Upper lobe of left lung (tissue), 6 donors: ENCODE measurements around the gene WNT5B. TPM values are rescaled to one million over a fixed set of nuclear protein-coding genes. Genes with fewer than 3 reads are reported as not detected.

Source experiments
- ATAC-seq, 2 donors: fragments of 200-7000 bp; cut with Tn5 transposase; one replicate each; pipeline ENCODE4 v1.9.1; 2022; ENCODE audit warnings: mild to moderate bottlenecking in 2 of 2, moderate library complexity in 2 of 2; ENCODE audit not compliant: low FRiP score in 2 of 2
- DNase-seq, 2 donors: peaks; one replicate each; pipeline ENCODE4 v3.0.0-alpha.2; 2019 to 2020
- H3K27ac ChIP-seq, 4 donors: fragments of 200-600 bp; sonication (generic); one replicate each; pipeline ENCODE4 v1.5.1; 2016 to 2019
- H3K27me3 ChIP-seq, 4 donors: fragments of 200-600 bp; sonication (generic); one replicate each; pipeline ENCODE4 v1.5.1; 2017 to 2019
- H3K36me3 ChIP-seq, 4 donors: fragments of 200-600 bp; sonication (generic); one replicate each; pipeline ENCODE4 v1.5.1; 2016 to 2019
- H3K4me1 ChIP-seq, 4 donors: fragments of 200-600 bp; sonication (generic); one replicate each; pipeline ENCODE4 v1.5.1; 2018 to 2019
- H3K4me3 ChIP-seq, 4 donors: fragments of 200-600 bp; sonication (generic); one replicate each; pipeline ENCODE4 v1.5.1; 2017 to 2019; ENCODE audit warnings: mild to moderate bottlenecking in 2 of 4, moderate library complexity in 1 of 4
- H3K9me3 ChIP-seq, 4 donors: fragments of 200-600 bp; sonication (generic); one replicate each; pipeline ENCODE4 v1.5.1; 2018 to 2019
- CTCF ChIP-seq, 6 experiments: fragments of 450-650 bp in 4 of 6; fragments of 200-600 bp in 2 of 6; sonication (generic) in 2 of 6; IDR thresholded peaks; one replicate each; pipeline ENCODE4 v1.5.1; 2016 to 2019; ENCODE audit warnings: antibody characterized with exemption in 6 of 6
- EP300 ChIP-seq, 4 donors: sonication (generic); formaldehyde crosslinking; IDR thresholded peaks; one replicate each; pipeline ENCODE4 v1.5.1; 2017; ENCODE audit warnings: antibody characterized with exemption in 4 of 4, control low read depth in 2 of 4
- POLR2A ChIP-seq, 4 donors: fragments of 450-650 bp; IDR thresholded peaks; one replicate each; pipeline ENCODE4 v1.5.1; 2016 to 2017; ENCODE audit warnings: antibody characterized with exemption in 4 of 4, mild to moderate bottlenecking in 2 of 4
- POLR2AphosphoS5 ChIP-seq, 2 donors: sonication (generic); formaldehyde crosslinking; IDR thresholded peaks; one replicate each; pipeline ENCODE4 v1.5.1; 2017; ENCODE audit warnings: antibody characterized with exemption in 2 of 2
- WGBS, 2 donors: methylation state at CpG; one replicate each; pipeline ENCODE4 v1.1.5; 2017 to 2018; 5-methylcytosine and 5-hydroxymethylcytosine counted together
- total RNA-seq, 6 donors: library from RNA; depleted of rRNA in 4 of 6; stranded (reverse); fragments of >200 nt in 4 of 6; gene quantifications; one replicate each; pipeline versions ENCODE4 v1.1.0 to v1.2.1, GENCODE V29; 2016 to 2021
- donor health status: DM: no; HTN: no; CAD: no; lungs with moderate emphysema.
- donor health status: DM: no; HTN: yes; CAD: no; lungs with severe emphysema.

Gene WNT5B
- total RNA-seq, 6 donors from 2014 or later: 5.8 to 9.7 (median 7.0) TPM; not detected in 1

- no peak for TF ChIP-seq CTCF (IDR thresholded peaks at IDR 0.05)
- TF ChIP-seq POLR2A (IDR thresholded peaks at IDR 0.05): no peak
- Histone ChIP-seq H3K4me3 (no peak overlapping the region), H3K27ac (peak overlapping the region in 1 of 4 donors; percentile 12), H3K4me1 (peaks cover 43 to 55% (median 48%) of the 10 kb centered on the region in 4 donors), H3K36me3 (peaks cover 0 to 5% (median 0%) of the 10 kb centered on the region in 4 donors), H3K27me3 (no peaks in the 10 kb centered on the region), H3K9me3 (no peaks in the 10 kb centered on the region)
- WGBS, 2 donors: 65 to 66% methylated on average over 3 of the region's 3 CpGs
- DNase-seq (no peak), ATAC-seq (no peak)
Measured at GRCh38 chr12:1588575-1588947, 40.5 kb upstream of the WNT5B start.

GRCh38 chr12:1590221-1590979 is 38.6 kb upstream of the WNT5B start:
- Histone ChIP-seq H3K27ac (peak overlapping the region in 3 of 4 donors; percentile 7 to 78 (median 68)), H3K27me3 (no peaks in the 10 kb centered on the region), H3K4me1 (peaks cover 46 to 60% (median 50%) of the 10 kb centered on the region in 4 donors), H3K9me3 (no peaks in the 10 kb centered on the region), H3K4me3 (peak overlapping the region in 3 of 4 donors; percentile 14 to 80 (median 21)), H3K36me3 (peaks cover 0 to 5% (median 0%) of the 10 kb centered on the region in 4 donors)
- WGBS, 2 donors: 33 to 40% methylated on average over 12 of the region's 12 CpGs
- TF ChIP-seq POLR2A (IDR thresholded peaks at IDR 0.05) (no peak), POLR2AphosphoS5 (IDR thresholded peaks at IDR 0.05) (no peak), CTCF (IDR thresholded peaks at IDR 0.05) (no peak), EP300 (IDR thresholded peaks at IDR 0.05) (no peak)
- ATAC-seq (peak in 1 of 2 donors; percentile 50), DNase-seq (no peak)

DNA sequence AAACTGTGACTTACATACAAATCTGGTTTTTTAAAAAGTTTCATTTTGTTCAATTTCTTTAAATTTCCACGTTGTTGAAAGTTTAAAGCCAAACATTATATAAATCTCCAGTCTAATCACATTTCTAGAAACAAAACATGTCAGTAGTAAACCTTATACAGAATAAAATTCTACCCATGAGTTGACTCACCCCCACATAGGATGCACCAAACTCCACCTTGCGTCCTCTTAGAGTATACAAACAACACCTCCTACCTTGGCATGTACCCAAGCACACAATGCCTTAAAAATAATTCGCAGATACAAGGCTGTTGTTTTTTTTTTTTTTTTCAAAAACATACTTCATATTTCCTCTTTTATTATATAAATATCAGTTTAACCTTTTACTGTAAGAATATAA is 38.0 kb upstream of the WNT5B start:
- TF ChIP-seq CTCF (IDR thresholded peaks at IDR 0.05) (no peak), EP300 (IDR thresholded peaks at IDR 0.05) (no peak), POLR2AphosphoS5 (IDR thresholded peaks at IDR 0.05) (no peak)
- H3K4me3 ChIP-seq: peak overlapping the region in 2 of 4 donors; percentile 80 to 91
- no peaks in the 10 kb centered on the region for H3K27me3 ChIP-seq
- 9 to 15% methylated on average over 3 of the region's 3 CpGs for WGBS, 2 donors
- H3K9me3 ChIP-seq: no peaks in the 10 kb centered on the region
- H3K4me1 ChIP-seq: peaks cover 46 to 62% (median 54%) of the 10 kb centered on the region in 4 donors
- peak overlapping the region in 2 of 4 donors; percentile 68 to 78 for H3K27ac ChIP-seq
- DNase-seq (no peak), ATAC-seq (no peak)
- peaks cover 0 to 5% (median 0%) of the 10 kb centered on the region in 4 donors for H3K36me3 ChIP-seq

- TF ChIP-seq CTCF (IDR thresholded peaks at IDR 0.05): no peak
- no peak for TF ChIP-seq POLR2A (IDR thresholded peaks at IDR 0.05)
- TF ChIP-seq POLR2AphosphoS5 (IDR thresholded peaks at IDR 0.05): no peak
- TF ChIP-seq EP300 (IDR thresholded peaks at IDR 0.05): no peak
- Histone ChIP-seq H3K4me3 (peak overlapping the region in 3 of 4 donors; percentile 80 to 91 (median 80)), H3K4me1 (peaks cover 46 to 62% (median 54%) of the 10 kb centered on the region in 4 donors), H3K9me3 (no peaks in the 10 kb centered on the region), H3K27ac (peak overlapping the region in 2 of 4 donors; percentile 49 to 98), H3K27me3 (no peaks in the 10 kb centered on the region), H3K36me3 (peaks cover 0 to 2% (median 0%) of the 10 kb centered on the region in 4 donors)
- no peak for DNase-seq
- ATAC-seq: no peak
- WGBS, 2 donors: 20 to 35% methylated on average over 4 of the region's 4 CpGs
Measured at GRCh38 chr12:1591543-1591942, 37.5 kb upstream of the WNT5B start.
